ENCODE results near the gene ARID5B. TPM values are rescaled to one million over a fixed set of nuclear protein-coding genes. Genes with fewer than 3 reads are reported as not detected.

ARID5B gene
- polyA plus RNA-seq, 3 donors: 1.00 to 2.5 (median 1.5) TPM

DNA sequence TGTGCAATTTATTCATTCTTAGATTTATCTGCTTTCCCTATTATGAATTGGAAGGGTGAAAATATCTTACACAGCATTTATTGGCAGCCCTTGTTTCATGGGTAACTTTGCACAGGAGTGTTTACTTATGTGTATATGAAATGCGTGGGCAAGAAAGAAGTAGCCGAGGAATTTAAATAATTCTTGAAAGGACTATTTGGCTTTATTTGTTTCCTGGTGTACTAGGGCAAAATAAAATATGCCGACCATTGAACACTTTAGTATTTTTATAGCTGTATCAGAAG is 93.7 kb downstream of the ARID5B start:
- no peaks in the 10 kb centered on the region for H3K27me3 ChIP-seq (ENCODE audit: control insufficient read depth in 2 of 2, insufficient read depth in 2 of 2, low read length in 2 of 2)
- intact Hi-C loops (cut with micrococcal nuclease): loop anchor here in 1 of 2 donors (10.0 kb wide), 1 partner anchor 50 kb away; no protein-coding TSS in a partner anchor
- 100% methylated on average over 2 of the region's 3 CpGs for WGBS (ENCODE audit: insufficient coverage)
- no peak overlapping the region for H3K4me3 Mint-ChIP-seq
- H4K20me1 ChIP-seq (ENCODE audit: insufficient read depth, low read length): no peaks in the 10 kb centered on the region
- peaks cover 0 to 5% of the 10 kb centered on the region in 2 donors for H3K36me3 ChIP-seq (replicated peaks in 1 of 2; ENCODE audit: control insufficient read depth in 1 of 2, insufficient read depth in 2 of 2, low read length in 2 of 2)
- no peak for DNase-seq
- H3K36me3 Mint-ChIP-seq: peaks cover 16 to 22% of the 10 kb centered on the region in 2 donors
- H3K4me3 ChIP-seq (replicated peaks in 1 of 3; ENCODE audit: low read depth in 2 of 3, low read length in 3 of 3): no peak overlapping the region
- no peaks in the 10 kb centered on the region for H3K79me2 ChIP-seq (ENCODE audit: insufficient read depth, low read length)
- no peak overlapping the region for H3K27ac ChIP-seq (ENCODE audit: low read depth in 1 of 2, low read length in 2 of 2)
- peaks cover 0 to 3% of the 10 kb centered on the region in 2 donors for H3K9me3 ChIP-seq (replicated peaks in 1 of 2; ENCODE audit: control insufficient read depth in 1 of 2, insufficient read depth in 1 of 2, low read length in 2 of 2)
- peaks cover 26 to 35% of the 10 kb centered on the region in 2 donors for H3K4me1 ChIP-seq (ENCODE audit: control insufficient read depth in 1 of 2, insufficient read depth in 2 of 2, low read length in 2 of 2)
- H3K4me1 Mint-ChIP-seq: peaks cover 43% of the 10 kb centered on the region
- no peak overlapping the region for H3K27ac Mint-ChIP-seq
- H2AFZ ChIP-seq (ENCODE audit: insufficient read depth, low read depth, low read length, poor library complexity, severe bottlenecking): no peak overlapping the region
- peaks cover 0 to 3% (median 0%) of the 10 kb centered on the region in 7 donors for H3K9me3 Mint-ChIP-seq
- peaks cover 0 to 5% (median 0%) of the 10 kb centered on the region in 3 donors for H3K27me3 Mint-ChIP-seq (ENCODE audit: low read depth in 3 of 3)
- H3K9ac ChIP-seq (ENCODE audit: insufficient read depth, low read length, poor library complexity, severe bottlenecking): no peak overlapping the region
- H3K4me2 ChIP-seq (replicated peaks; ENCODE audit: extremely low read depth, low read length, poor library complexity, severe bottlenecking): no peak overlapping the region
- TF ChIP-seq, protein P1, sequence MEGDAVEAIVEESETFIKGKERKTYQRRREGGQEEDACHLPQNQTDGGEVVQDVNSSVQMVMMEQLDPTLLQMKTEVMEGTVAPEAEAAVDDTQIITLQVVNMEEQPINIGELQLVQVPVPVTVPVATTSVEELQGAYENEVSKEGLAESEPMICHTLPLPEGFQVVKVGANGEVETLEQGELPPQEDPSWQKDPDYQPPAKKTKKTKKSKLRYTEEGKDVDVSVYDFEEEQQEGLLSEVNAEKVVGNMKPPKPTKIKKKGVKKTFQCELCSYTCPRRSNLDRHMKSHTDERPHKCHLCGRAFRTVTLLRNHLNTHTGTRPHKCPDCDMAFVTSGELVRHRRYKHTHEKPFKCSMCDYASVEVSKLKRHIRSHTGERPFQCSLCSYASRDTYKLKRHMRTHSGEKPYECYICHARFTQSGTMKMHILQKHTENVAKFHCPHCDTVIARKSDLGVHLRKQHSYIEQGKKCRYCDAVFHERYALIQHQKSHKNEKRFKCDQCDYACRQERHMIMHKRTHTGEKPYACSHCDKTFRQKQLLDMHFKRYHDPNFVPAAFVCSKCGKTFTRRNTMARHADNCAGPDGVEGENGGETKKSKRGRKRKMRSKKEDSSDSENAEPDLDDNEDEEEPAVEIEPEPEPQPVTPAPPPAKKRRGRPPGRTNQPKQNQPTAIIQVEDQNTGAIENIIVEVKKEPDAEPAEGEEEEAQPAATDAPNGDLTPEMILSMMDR (IDR thresholded peaks at IDR 0.05): no peak

DNA sequence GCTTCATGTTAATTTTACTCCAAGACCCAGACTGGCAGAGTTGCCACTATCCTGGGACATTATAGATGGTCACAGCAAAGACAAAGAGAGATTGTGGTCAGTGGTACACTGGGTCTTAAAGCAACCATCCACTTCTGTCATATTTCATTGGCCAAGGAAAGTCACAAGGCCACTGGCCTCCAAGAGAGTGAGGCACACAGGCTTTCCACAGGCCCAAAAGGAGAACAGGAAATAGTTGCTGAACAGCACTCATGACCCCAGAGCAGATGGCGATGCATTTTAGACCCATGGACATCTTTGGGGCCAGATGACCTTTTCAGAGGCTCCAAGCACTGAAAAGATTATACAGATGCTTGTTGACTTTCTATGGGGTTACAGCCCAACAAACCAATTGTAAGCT is 97.4 kb downstream of the ARID5B start:
- H4K20me1 ChIP-seq (ENCODE audit: insufficient read depth, low read length): no peaks in the 10 kb centered on the region
- Mint-ChIP-seq H3K4me3 (no peak overlapping the region), H3K9me3 (peaks cover 0 to 3% (median 1%) of the 10 kb centered on the region in 7 donors), H3K4me1 (peaks cover 16% of the 10 kb centered on the region), H3K27me3 (ENCODE audit: low read depth in 3 of 3) (peaks cover 0 to 2% (median 0%) of the 10 kb centered on the region in 3 donors), H3K36me3 (peaks cover 30 to 35% of the 10 kb centered on the region in 2 donors), H3K27ac (peak overlapping the region in 4 of 7 donors; percentile 11 to 53 (median 44))
- intact Hi-C loops (cut with micrococcal nuclease): loop anchor here in 1 of 2 donors (10.0 kb wide), 1 partner anchor 54 kb away; no protein-coding TSS in a partner anchor
- H3K27ac ChIP-seq (ENCODE audit: low read depth in 1 of 2, low read length in 2 of 2): peak overlapping the region in 1 of 2 donors; percentile 3
- no peak overlapping the region for H2AFZ ChIP-seq (ENCODE audit: insufficient read depth, low read depth, low read length, poor library complexity, severe bottlenecking)
- peaks cover 0 to 12% of the 10 kb centered on the region in 2 donors for H3K36me3 ChIP-seq (replicated peaks in 1 of 2; ENCODE audit: control insufficient read depth in 1 of 2, insufficient read depth in 2 of 2, low read length in 2 of 2)
- peak in 1 of 3 donors; percentile 15 for DNase-seq
- H3K4me1 ChIP-seq (ENCODE audit: control insufficient read depth in 1 of 2, insufficient read depth in 2 of 2, low read length in 2 of 2): peaks cover 6 to 9% of the 10 kb centered on the region in 2 donors
- H3K4me3 ChIP-seq (replicated peaks in 1 of 3; ENCODE audit: low read depth in 2 of 3, low read length in 3 of 3): no peak overlapping the region
- WGBS (ENCODE audit: insufficient coverage): 67% methylated on average over 1 of the region's 1 CpG
- H3K27me3 ChIP-seq (ENCODE audit: control insufficient read depth in 2 of 2, insufficient read depth in 2 of 2, low read length in 2 of 2): no peaks in the 10 kb centered on the region
- TF ChIP-seq, protein P1 (IDR thresholded peaks at IDR 0.05): no peak
- no peak overlapping the region for H3K9ac ChIP-seq (ENCODE audit: insufficient read depth, low read length, poor library complexity, severe bottlenecking)
- no peak overlapping the region for H3K4me2 ChIP-seq (replicated peaks; ENCODE audit: extremely low read depth, low read length, poor library complexity, severe bottlenecking)
- H3K79me2 ChIP-seq (ENCODE audit: insufficient read depth, low read length): no peaks in the 10 kb centered on the region
- peaks cover 0 to 3% of the 10 kb centered on the region in 2 donors for H3K9me3 ChIP-seq (replicated peaks in 1 of 2; ENCODE audit: control insufficient read depth in 1 of 2, insufficient read depth in 1 of 2, low read length in 2 of 2)
